SK-N-SH (cell line): ENCODE results near the gene RAB1B. TPM values are rescaled to one million over a fixed set of nuclear protein-coding genes. Genes with fewer than 3 reads are reported as not detected.

ENCODE experiments used
- CTCF ChIA-PET: fragments of 300-600, 350-600 bp; formaldehyde crosslinking; extraction: SDS; loops from one replicate; lab custom pipeline; 2021; lab: Yijun Ruan, JAX
- POLR2A ChIA-PET: fragments of 350-600 bp; sonication (Branson Sonifier 250); formaldehyde crosslinking; extraction: SDS; loops from one replicate; lab custom pipeline; 2020; ENCODE audit warnings: antibody characterized with exemption, inconsistent platforms; lab: Yijun Ruan, JAX
- DNase-seq: peaks from one replicate; pipeline ENCODE4 v3.0.0; 2012
- H2AFZ ChIP-seq: fragments of 200-600 bp; sonication (generic); 2 replicates; pipeline ENCODE4 v1.8.1; 2016; ENCODE audit warnings: antibody characterized with exemption, mild to moderate bottlenecking, low read depth
- H3F3A ChIP-seq: fragments of 200-600 bp; sonication (generic); replicated peaks from 2 replicates; pipeline ENCODE3; 2016; ENCODE audit warnings: antibody characterized with exemption, mild to moderate bottlenecking; ENCODE audit not compliant: insufficient read depth
- H3K27ac ChIP-seq, 2 experiments: fragments of 200-500 bp in 1 of 2; fragments of 200-600 bp in 1 of 2; sonication (Bioruptor generic) in 1 of 2; sonication (generic), shearing (Covaris generic) in 1 of 2; 2 replicates each; pipeline versions ENCODE4 v1.5.1 to v1.6.1; 2014 to 2016; ENCODE audit warnings: low read depth in 2 of 2, inconsistent platforms in 1 of 2, low read length in 1 of 2, mild to moderate bottlenecking in 1 of 2, mixed read lengths in 1 of 2
- H3K27me3 ChIP-seq: fragments of 200-600 bp; sonication (generic), shearing (Covaris generic); 2 replicates; pipeline ENCODE4 v1.6.1; 2016; ENCODE audit warnings: mixed run types; ENCODE audit not compliant: insufficient read depth
- H3K36me3 ChIP-seq, 2 experiments: fragments of 200-500 bp in 1 of 2; fragments of 200-600 bp in 1 of 2; sonication (Bioruptor generic) in 1 of 2; sonication (generic) in 1 of 2; replicated peaks in 1 of 2; 2 replicates each; pipeline versions ENCODE3 to v1.5.1; 2014 to 2016; ENCODE audit warnings: low read length in 1 of 2, mild to moderate bottlenecking in 1 of 2; ENCODE audit not compliant: insufficient read depth in 2 of 2, control insufficient read depth in 1 of 2
- H3K4me1 ChIP-seq, 2 experiments: fragments of 200-500 bp in 1 of 2; fragments of 200-600 bp in 1 of 2; sonication (Bioruptor generic) in 1 of 2; sonication (generic), shearing (Covaris generic) in 1 of 2; 2 replicates each; pipeline versions ENCODE4 v1.5.1 to v1.6.1; 2014 to 2016; ENCODE audit warnings: low read depth in 1 of 2, low read length in 1 of 2, mixed run types in 1 of 2; ENCODE audit not compliant: insufficient read depth in 2 of 2, control insufficient read depth in 1 of 2
- H3K4me2 ChIP-seq: fragments of 200-600 bp; sonication (generic), shearing (Covaris generic); 2 replicates; pipeline ENCODE4 v1.6.1; 2017; ENCODE audit warnings: mixed run types
- H3K4me3 ChIP-seq, 2 experiments: fragments of 200-500 bp in 1 of 2; fragments of 200-600 bp in 1 of 2; sonication (Bioruptor generic) in 1 of 2; sonication (generic), shearing (Covaris generic) in 1 of 2; 2 replicates each; pipeline versions ENCODE4 v1.5.1 to v1.8.1; 2014 to 2016; ENCODE audit warnings: low read depth in 2 of 2, inconsistent platforms in 1 of 2, low read length in 1 of 2, mild to moderate bottlenecking in 1 of 2, mixed read lengths in 1 of 2, moderate library complexity in 1 of 2
- H3K79me2 ChIP-seq: fragments of 200-600 bp; sonication (generic); 2 replicates; pipeline ENCODE4 v1.8.1; 2017; ENCODE audit warnings: mild to moderate bottlenecking; ENCODE audit not compliant: insufficient read depth
- H3K9ac ChIP-seq: fragments of 200-600 bp; sonication (generic); 2 replicates; pipeline ENCODE4 v1.6.1; 2017; ENCODE audit warnings: mixed run types
- H3K9me2 ChIP-seq: fragments of 200-600 bp; sonication (generic); 2 replicates; pipeline ENCODE4 v1.6.1; 2017; ENCODE audit warnings: mixed run types
- H3K9me3 ChIP-seq: fragments of 200-600 bp; sonication (generic); 2 replicates; pipeline ENCODE4 v1.6.1; 2017; ENCODE audit warnings: mixed run types, mild to moderate bottlenecking, moderate library complexity
- H4K20me1 ChIP-seq: fragments of 200-600 bp; sonication (generic); 2 replicates; pipeline ENCODE4 v1.6.1; 2017; ENCODE audit warnings: mild to moderate bottlenecking, mixed run types; ENCODE audit not compliant: insufficient read depth
- CTCF ChIP-seq: fragments of 200-600 bp; sonication (generic); IDR thresholded peaks from 2 replicates; pipeline ENCODE4 v1.6.1; 2017; ENCODE audit warnings: antibody characterized with exemption, mild to moderate bottlenecking, moderate library complexity
- ELF1 ChIP-seq: IDR thresholded peaks from 2 replicates; pipeline ENCODE4 v1.4.0; 2012
- EZH2phosphoT487 ChIP-seq: fragments of 200-600 bp; sonication (generic); IDR thresholded peaks from 2 replicates; pipeline ENCODE4 v1.6.1; 2017; ENCODE audit warnings: low read depth, mixed run types, mild to moderate bottlenecking, antibody characterized with exemption, moderate library complexity, borderline replicate concordance
- FOXM1 ChIP-seq: IDR thresholded peaks from 2 replicates; pipeline ENCODE4 v1.4.0; 2012; ENCODE audit warnings: low read depth, mild to moderate bottlenecking
- JUND ChIP-seq: IDR thresholded peaks from 2 replicates; pipeline ENCODE4 v1.4.0; 2012
- MEF2A ChIP-seq: IDR thresholded peaks from 2 replicates; pipeline ENCODE4 v1.4.0; 2012; ENCODE audit warnings: low read depth, borderline replicate concordance
- RAD21 ChIP-seq: IDR thresholded peaks from 2 replicates; pipeline ENCODE4 v1.6.1; 2012; ENCODE audit warnings: mild to moderate bottlenecking, low read length
- RCOR1 ChIP-seq: fragments of 150-350 bp; IDR thresholded peaks from 2 replicates; pipeline ENCODE4 v1.6.1; 2017; ENCODE audit warnings: antibody characterized with exemption, low read length
- SIN3A ChIP-seq: IDR thresholded peaks from 2 replicates; pipeline ENCODE4 v1.6.1; 2012; ENCODE audit warnings: low read depth, mild to moderate bottlenecking, low read length, moderate library complexity, borderline replicate concordance
- TAF1 ChIP-seq: IDR thresholded peaks from 2 replicates; pipeline ENCODE4 v1.6.1; 2012; ENCODE audit warnings: low read depth, mild to moderate bottlenecking, low read length, moderate library complexity, borderline replicate concordance
- TCF12 ChIP-seq: IDR thresholded peaks from 2 replicates; pipeline ENCODE4 v1.4.0; 2012
- TEAD4 ChIP-seq: IDR thresholded peaks from 2 replicates; pipeline ENCODE4 v1.4.0; 2012; ENCODE audit warnings: mild to moderate bottlenecking, borderline replicate concordance; ENCODE audit not compliant: insufficient read depth
- YY1 ChIP-seq: IDR thresholded peaks from 2 replicates; pipeline ENCODE4 v1.4.0; 2012; ENCODE audit warnings: low read depth, mild to moderate bottlenecking
- WGBS: methylation state at CpG from one replicate; pipeline ENCODE4 v1.1.6; 2017; ENCODE audit warnings: low lambda C conversion rate; 5-methylcytosine and 5-hydroxymethylcytosine counted together
- polyA plus RNA-seq, 3 experiments: library from polyadenylated mRNA; depleted of rRNA; stranded (reverse); fragments of >200 nt; gene quantifications; 2 replicates each; pipeline ENCODE4 v1.2.3, GENCODE V29; 2012
- TF ChIP-seq, protein P1 (sequence below): IDR thresholded peaks from 2 replicates; pipeline ENCODE4 v1.4.0; 2012; ENCODE audit warnings: low read depth, borderline replicate concordance
- TF ChIP-seq, protein P2 (sequence below): fragments of 150-350 bp; IDR thresholded peaks from 2 replicates; pipeline ENCODE4 v1.6.1; 2017; ENCODE audit warnings: antibody characterized with exemption, low read length, low read depth, borderline replicate concordance

RAB1B gene
- polyA plus RNA-seq, 1 of the 3 experiments (the other 2 are of a cell fraction): 208 TPM

GRCh38 chr11:66221012-66221411, 47.4 kb upstream of the RAB1B start:
- no peaks in the 10 kb centered on the region for H3K9me3 ChIP-seq
- peaks cover 31 to 51% of the 10 kb centered on the region in 2 experiments for H3K36me3 ChIP-seq
- H3K9me2 ChIP-seq: no peaks in the 10 kb centered on the region
- no peak overlapping the region for H2AFZ ChIP-seq
- DNase-seq: no peak
- H3K27me3 ChIP-seq: no peaks in the 10 kb centered on the region
- H3F3A ChIP-seq: peaks cover 8% of the 10 kb centered on the region
- TF ChIP-seq YY1 (no peak), EZH2phosphoT487 (no peak), TAF1 (no peak)
- POLR2A ChIA-PET: interaction anchor here (1.6 kb wide), 1 partner anchor 47 kb away, joined by 5 read pairs; no protein-coding TSS in a partner anchor
- no peaks in the 10 kb centered on the region for H3K79me2 ChIP-seq
- no peak overlapping the region for H3K4me3 ChIP-seq
- H4K20me1 ChIP-seq: 0 out of 2 replicates have a peak, but pooled peaks cover 4% of the 10 kb centered on the region
- no peak overlapping the region for H3K4me2 ChIP-seq
- H3K4me1 ChIP-seq: peaks cover 0 to 6% of the 10 kb centered on the region in 2 experiments; a peak in 1 of 4 replicates
- WGBS: 97% methylated on average over 11 of the region's 13 CpGs
- no peak overlapping the region for H3K9ac ChIP-seq
- H3K27ac ChIP-seq: no peak overlapping the region
- CTCF ChIA-PET: interaction anchor here (0.9 to 6.7 kb wide), 12 partner anchors 8 to 152 kb away, joined by 3 to 73 read pairs (median 11); partner anchors contain the start of genes CNIH2 and RAB1B

DNA sequence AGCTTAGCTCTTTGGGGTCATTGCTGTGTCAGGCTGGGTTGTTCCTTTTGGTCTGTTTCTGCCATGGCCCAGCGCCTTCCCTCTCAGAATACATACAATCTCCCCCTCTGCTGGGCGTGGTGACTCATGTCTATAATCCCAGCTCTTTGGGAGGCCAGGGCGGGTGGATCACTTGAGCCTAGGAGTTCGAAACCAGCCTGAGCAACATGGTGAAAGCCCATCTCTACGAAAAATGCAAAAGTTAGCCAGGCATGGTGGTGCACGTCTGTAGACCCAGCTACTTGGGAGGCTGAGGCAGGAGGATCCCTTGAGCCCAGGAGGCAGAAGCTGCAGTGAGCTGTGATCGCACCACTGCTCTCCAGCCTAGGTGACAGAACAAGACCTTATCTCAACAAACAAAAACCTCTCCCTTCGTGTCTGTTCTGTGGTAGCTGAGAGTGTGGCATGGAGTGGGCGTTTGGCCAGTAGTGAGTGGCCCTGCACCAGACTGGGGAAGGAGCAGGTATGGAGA, 46.7 kb upstream of the RAB1B start:
- Histone ChIP-seq H3F3A (peaks cover 8% of the 10 kb centered on the region), H3K4me2 (no peak overlapping the region), H3K79me2 (no peaks in the 10 kb centered on the region), H3K9me3 (no peaks in the 10 kb centered on the region), H3K36me3 (peaks cover 27 to 48% of the 10 kb centered on the region in 2 experiments), H2AFZ (no peak overlapping the region), H4K20me1 (0 out of 2 replicates have a peak, but pooled peaks cover 4% of the 10 kb centered on the region), H3K27me3 (no peaks in the 10 kb centered on the region), H3K9me2 (no peaks in the 10 kb centered on the region), H3K4me3 (no peak overlapping the region), H3K9ac (no peak overlapping the region), H3K4me1 (peaks cover 0 to 6% of the 10 kb centered on the region in 2 experiments; a peak in 1 of 4 replicates)
- no peak for DNase-seq
- POLR2A ChIA-PET: interaction anchor here (1.6 kb wide), 1 partner anchor 46 kb away, joined by 5 read pairs; no protein-coding TSS in a partner anchor
- TF ChIP-seq, protein P1, sequence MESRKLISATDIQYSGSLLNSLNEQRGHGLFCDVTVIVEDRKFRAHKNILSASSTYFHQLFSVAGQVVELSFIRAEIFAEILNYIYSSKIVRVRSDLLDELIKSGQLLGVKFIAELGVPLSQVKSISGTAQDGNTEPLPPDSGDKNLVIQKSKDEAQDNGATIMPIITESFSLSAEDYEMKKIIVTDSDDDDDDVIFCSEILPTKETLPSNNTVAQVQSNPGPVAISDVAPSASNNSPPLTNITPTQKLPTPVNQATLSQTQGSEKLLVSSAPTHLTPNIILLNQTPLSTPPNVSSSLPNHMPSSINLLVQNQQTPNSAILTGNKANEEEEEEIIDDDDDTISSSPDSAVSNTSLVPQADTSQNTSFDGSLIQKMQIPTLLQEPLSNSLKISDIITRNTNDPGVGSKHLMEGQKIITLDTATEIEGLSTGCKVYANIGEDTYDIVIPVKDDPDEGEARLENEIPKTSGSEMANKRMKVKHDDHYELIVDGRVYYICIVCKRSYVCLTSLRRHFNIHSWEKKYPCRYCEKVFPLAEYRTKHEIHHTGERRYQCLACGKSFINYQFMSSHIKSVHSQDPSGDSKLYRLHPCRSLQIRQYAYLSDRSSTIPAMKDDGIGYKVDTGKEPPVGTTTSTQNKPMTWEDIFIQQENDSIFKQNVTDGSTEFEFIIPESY: no peak
- TF ChIP-seq MEF2A (no peak), CTCF (no peak), TEAD4 (no peak), SIN3A (no peak), RCOR1 (no peak), TCF12 (no peak), TAF1 (no peak), RAD21 (no peak), ELF1 (no peak), FOXM1 (no peak), JUND (no peak)
- TF ChIP-seq, protein P2, sequence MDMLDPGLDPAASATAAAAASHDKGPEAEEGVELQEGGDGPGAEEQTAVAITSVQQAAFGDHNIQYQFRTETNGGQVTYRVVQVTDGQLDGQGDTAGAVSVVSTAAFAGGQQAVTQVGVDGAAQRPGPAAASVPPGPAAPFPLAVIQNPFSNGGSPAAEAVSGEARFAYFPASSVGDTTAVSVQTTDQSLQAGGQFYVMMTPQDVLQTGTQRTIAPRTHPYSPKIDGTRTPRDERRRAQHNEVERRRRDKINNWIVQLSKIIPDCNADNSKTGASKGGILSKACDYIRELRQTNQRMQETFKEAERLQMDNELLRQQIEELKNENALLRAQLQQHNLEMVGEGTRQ: no peak
- TF ChIP-seq, all 33 proteins: peak for 0
- CTCF ChIA-PET: interaction anchor here (0.6 to 6.7 kb wide), 44 partner anchors 9 to 405 kb away, joined by 3 to 73 read pairs (median 5); partner anchors contain the start of genes CNIH2, GAL3ST3, RAB1B and RIN1
- H3K27ac ChIP-seq: no peak overlapping the region
- 84% methylated on average over 9 of the region's 9 CpGs for WGBS
